GM12865 (cell line): ENCODE results near the gene GGT5.
"Not testable (repeated sequence)": the region's sequence is repeated elsewhere in the genome, so short reads cannot be mapped to it uniquely, and the experiment has no call there.

ENCODE experiments used
- DNase-seq: peaks from one replicate; pipeline ENCODE4 v3.0.0; 2010; ENCODE audit warnings: low read depth
- H3K4me3 ChIP-seq: 2 replicates; pipeline ENCODE4 v1.5.1; 2011; ENCODE audit warnings: mild to moderate bottlenecking, low read depth, low read length, control low read depth
- TF ChIP-seq, protein P1 (sequence below): IDR thresholded peaks from 2 replicates; pipeline ENCODE4 v1.5.1; 2011; ENCODE audit warnings: low read length, control low read depth, low read depth, inconsistent platforms; ENCODE audit not compliant: insufficient read depth; ENCODE audit errors: missing control alignments

The GGT5 gene

DNA sequence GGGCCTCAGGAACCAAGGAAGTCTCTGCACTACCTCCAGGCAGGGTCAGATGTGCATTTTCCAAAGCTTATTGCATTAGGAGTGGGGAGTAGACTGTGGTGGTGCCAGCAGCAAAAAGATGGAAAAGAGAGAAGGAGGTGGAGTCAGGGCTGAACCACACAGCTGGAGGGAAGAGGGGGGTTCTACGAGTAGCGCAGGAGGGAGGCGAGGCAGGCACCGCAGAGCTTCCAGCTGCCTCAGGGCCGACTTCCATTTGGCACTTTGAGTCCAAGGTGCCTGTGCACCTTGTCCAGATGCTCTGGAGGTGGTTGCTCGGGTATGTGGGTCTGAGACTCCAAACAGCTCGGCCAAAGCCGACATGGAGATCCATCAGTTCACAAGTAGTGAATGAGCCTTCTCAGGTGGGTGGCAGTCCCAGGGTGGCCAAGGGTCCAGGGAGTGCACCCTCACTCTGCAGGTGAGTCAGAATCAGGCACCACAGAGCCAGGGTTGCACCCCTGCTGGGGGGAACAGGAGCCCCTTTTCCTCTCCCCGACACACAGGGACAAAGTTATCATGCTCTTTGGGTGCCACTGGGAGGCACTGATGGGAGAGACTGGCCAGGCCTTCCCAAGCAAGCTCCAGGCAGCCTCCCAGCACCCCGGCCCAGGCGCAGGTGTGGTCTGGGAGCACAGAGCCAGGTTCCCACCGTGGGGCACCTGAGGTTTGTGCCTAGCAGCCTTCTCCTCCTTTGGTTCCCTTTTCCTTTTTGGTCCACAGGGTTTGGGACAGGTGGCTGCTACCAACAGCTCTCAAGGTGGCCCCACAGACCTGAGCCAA, 30.2 kb downstream of the GGT5 start:
- TF ChIP-seq, protein P1, sequence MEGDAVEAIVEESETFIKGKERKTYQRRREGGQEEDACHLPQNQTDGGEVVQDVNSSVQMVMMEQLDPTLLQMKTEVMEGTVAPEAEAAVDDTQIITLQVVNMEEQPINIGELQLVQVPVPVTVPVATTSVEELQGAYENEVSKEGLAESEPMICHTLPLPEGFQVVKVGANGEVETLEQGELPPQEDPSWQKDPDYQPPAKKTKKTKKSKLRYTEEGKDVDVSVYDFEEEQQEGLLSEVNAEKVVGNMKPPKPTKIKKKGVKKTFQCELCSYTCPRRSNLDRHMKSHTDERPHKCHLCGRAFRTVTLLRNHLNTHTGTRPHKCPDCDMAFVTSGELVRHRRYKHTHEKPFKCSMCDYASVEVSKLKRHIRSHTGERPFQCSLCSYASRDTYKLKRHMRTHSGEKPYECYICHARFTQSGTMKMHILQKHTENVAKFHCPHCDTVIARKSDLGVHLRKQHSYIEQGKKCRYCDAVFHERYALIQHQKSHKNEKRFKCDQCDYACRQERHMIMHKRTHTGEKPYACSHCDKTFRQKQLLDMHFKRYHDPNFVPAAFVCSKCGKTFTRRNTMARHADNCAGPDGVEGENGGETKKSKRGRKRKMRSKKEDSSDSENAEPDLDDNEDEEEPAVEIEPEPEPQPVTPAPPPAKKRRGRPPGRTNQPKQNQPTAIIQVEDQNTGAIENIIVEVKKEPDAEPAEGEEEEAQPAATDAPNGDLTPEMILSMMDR, result no peak
- H3K4me3 ChIP-seq, result no peak overlapping the region
- no peak for DNase-seq

DNA sequence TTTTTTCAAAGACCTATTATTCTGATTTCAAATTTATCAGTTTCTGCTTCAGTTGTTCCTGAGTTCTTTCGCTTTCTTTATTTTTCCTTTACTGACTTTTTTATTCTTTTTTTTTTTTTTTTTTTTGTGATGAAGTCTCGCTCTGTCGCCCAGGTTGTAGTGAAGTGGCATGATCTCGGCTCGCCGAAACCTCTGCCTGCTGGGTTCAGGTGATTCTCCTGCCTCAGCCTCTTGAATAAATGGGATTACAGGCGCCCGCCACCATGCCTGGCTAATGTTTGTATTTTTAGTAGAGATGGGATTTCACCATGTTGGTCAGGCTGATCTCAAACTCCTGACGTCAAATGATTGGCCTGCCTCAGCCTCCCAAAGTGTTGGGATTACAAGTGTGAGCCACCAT, 31.8 kb downstream of the GGT5 start:
- DNase-seq, H3K4me3 ChIP-seq: not testable (repeated sequence)

DNA sequence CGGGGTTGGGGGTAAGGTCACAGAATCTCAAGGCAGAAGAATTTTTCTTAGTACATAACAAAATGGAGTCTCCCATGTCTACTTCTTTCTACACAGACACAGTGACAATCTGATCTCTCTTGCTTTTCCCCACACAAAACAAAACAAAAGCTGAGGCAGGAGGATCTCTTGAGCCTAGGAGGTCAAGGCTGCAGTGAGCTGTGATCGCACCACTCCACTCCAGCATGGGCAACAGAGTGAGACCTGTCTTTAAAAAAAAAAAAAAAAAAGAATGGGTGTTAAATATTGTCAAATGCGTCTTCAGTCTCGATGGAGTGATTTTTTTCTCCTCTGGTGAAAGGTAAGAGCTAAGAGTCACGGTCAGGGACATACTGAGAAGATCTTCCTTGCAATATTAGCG, 33.2 kb downstream of the GGT5 start:
- not testable (repeated sequence) for DNase-seq, H3K4me3 ChIP-seq

DNA sequence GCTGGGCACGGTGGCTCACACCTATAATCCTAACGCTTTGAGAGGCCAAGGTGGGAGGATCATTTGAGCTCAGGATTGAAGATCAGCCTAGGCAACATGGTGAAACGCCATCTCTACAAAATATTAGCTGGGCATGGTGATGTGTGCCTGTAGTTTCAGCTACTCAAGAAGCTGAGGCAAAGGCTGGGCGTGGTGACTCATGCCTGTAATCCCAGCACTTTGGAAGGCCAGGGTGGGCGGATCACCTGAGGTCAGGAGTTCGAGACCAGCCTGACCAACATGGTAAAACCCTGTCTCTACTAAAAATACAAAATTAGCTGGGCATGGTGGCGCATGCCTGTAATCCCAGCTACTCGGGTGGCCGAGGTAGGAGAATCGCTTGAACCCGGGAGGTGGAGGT, 34.5 kb downstream of the GGT5 start:
- not testable (repeated sequence) for DNase-seq, H3K4me3 ChIP-seq

DNA sequence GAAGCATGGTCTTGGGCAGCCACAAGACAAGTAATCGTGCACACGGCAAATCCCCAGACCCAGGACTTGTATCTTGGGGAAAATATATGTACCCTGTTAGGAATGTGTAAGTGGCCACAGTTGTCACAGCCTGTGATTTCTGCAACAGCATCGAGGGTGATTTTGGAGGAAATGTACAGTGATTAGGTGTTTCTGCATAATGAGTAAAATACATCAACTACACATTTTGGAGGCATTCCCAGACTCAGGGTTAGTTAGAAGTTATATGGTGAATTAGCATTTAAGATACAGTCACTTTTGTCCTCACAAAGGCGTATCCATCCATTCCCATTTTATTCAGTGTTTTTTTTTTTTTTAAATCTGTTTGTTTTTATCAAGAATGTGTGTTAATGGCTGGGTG, 35.2 kb downstream of the GGT5 start:
- TF ChIP-seq, protein P1, result no peak
- H3K4me3 ChIP-seq, result no peak overlapping the region
- DNase-seq, result no peak

DNA sequence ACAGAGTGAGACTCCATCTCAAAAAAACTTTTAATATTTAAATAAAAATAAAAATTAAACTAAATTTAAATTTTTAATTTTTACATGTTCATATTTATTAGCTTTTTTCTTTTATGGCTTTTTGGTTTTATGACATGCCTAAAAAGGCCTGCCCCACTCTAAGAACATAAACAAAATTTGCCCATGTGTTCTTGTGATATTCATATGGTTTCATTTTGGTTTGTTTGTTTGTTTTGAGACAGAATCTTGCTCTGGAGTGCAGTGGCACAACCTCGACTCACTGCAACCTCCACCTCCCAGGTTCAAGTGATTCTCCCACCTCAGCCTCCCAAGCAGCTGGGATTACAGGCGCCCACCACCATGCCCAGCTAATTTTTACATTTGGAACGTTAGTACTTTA, 35.9 kb downstream of the GGT5 start:
- DNase-seq, result no peak
- no peak overlapping the region for H3K4me3 ChIP-seq
- TF ChIP-seq, protein P1, result no peak

DNA sequence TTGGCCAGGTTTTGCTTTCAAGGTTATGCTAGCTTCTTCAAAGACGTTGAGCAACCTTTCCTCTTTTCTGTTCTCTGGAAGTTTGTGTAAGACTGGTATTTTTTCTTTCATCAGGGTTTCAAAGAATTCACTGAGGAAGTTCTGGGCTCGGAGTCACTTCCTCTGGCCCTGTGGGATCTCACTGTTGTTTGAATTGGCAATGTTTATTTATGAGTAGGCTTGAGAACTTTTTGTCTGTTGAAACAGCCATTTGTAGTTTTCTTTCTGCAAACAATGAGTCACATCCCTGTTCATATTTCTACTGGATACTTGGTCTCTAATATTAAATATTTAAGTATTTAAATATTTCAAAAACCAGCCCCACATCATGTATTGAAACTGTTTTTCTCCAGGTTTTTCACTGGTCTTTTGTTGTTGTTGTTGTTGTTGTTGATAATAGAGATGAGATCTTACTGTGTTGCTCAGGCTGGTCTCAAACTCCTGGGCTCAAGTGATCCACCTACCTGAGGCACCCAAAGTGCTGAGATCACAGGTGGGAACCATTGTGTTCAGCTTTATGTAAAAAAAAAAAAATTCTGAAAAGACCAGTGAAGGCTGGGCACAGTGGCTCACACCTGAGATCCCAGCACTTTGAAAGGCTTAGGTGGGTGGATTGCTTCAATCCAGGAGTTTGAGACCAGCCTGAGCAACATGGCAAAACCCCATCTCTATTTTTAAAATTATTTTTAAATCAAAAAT, 36.7 kb downstream of the GGT5 start:
- DNase-seq, result no peak
- TF ChIP-seq, protein P1, result no peak
- no peak overlapping the region for H3K4me3 ChIP-seq

DNA sequence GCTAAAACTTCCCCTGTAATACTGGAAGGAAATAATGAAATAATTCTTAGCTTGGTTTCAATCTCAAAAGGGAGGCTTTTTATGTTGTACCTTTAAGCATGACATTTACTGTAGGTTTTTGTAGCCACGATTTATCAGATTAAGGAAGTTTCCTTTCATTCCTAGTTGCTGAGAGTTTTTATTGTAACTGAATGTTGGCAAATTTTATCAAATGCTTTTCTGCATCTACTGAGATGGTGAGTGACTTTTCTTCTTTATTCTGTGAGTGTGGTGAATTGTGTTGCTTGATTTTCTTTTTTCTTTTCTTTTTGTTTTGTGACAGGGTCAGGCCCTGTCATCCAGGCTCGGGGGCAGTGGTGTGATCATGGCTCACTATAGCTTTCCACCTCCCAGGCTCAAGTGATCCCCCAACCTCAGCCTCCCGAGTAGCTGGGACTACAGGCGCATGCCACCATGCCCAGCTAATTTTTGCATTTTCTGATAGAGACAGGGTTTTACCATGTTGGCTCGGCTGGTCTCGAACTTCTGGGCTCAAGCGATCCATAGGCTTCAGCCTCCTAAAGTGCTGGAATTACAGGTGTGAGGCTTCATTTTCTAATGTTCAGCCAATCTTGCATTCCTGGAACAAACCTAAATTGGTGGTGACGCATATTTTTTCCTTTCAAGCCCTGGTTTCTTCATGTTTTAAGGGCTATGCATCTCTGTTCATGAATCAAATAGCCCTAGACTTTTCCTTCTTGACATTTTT, 37.4 kb downstream of the GGT5 start:
- H3K4me3 ChIP-seq, result no peak overlapping the region
- DNase-seq, result no peak
- TF ChIP-seq, protein P1, result no peak

DNA sequence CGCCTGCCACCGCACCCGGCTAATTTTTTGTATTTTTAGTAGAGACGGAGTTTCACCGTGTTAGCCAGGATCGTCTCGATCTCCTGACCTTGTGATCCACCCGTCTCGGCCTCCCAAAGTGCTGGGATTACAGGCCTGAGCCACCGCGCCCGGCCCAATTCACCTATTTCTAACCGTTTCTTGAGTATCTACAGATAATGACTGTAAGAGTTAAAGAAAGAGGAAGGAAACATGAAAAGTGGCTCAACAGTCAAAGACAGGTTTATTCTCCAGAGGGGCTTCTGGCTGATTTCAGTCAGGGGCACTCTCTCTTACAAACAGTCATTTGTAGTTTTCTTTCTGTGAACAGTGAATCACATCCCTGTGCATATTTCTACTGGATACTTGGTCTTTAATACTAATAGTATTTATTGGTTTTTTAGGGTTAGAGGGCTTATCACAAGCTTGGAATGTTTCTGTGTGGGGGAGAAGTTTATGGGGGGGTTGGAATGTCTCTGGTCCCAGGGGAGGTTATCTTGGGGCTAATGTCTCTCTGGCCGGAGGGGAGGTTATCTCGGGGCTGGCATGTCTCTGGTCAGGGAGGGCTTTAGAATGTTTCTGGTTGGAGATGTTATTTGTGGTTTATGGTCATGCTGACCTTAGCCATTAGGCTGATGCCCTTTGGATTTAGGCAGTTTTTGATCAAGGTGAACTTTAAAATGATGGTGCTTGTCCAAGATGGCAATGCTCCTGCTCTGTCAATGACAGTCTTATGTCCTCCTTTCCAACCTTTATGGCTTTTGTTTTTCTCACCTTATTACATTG, 38.2 kb downstream of the GGT5 start:
- not testable (repeated sequence) for DNase-seq, H3K4me3 ChIP-seq
